ENCODE results near the gene COBLL1. TPM values are rescaled to one million over a fixed set of nuclear protein-coding genes. Genes with fewer than 3 reads are reported as not detected.

The COBLL1 gene
- total RNA-seq, 1 donor from 2014 or later = 222 TPM

DNA sequence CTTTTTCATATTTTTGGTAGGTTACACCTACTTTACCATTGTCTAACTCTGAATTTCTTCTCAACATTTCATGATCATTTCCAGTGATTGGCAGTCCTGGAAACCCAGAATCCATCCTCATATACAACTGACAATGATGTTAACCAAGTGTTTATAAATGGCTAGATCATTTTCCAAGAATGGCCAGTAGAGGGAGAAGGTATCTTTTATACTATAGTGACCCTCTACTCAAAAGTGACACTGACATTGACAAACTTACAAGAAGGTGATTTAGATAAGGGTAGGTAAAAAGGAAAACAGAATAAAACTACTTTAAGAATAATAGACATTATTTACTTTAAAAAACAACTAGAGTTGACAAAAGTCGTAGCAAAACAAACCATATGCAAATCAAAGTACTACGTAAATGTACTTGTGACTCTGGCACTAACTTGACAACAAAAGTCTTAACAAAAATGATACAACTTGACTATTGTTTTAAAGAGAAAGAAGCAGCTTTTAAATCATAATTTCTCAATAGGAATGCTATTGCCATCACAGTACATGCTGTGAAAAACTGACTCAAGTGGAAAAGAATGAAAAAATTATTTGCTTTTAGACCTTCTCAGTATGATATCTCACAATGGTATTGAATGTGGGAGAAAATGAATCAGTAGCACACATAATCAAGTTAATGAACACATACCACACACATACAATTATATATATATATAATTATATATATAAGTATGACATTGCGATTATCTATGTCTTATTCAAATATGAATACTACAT, 143.7 kb downstream of the COBLL1 start:
- POLR2A ChIA-PET = no interaction called here
- Mint-ChIP-seq H3K4me1 (no peaks in the 10 kb centered on the region), H3K4me3 (no peak overlapping the region), H3K27me3 (no peaks in the 10 kb centered on the region), H3K36me3 (ENCODE audit: low read depth) (peaks cover 69% of the 10 kb centered on the region), H3K27ac (no peak overlapping the region), H3K9me3 (no peaks in the 10 kb centered on the region)
- CTCF ChIA-PET = no interaction called here
- DNase-seq (no peak), ATAC-seq (ENCODE audit: low read depth) (peak; percentile 50)
- TF ChIP-seq CTCF (IDR thresholded peaks at IDR 0.05) = no peak
- intact Hi-C loops (cut with micrococcal nuclease) = loop anchor here (1.0 to 10.0 kb wide), 3 partner anchors 15 to 507 kb away; partner anchors contain the start of gene SCN3A

DNA sequence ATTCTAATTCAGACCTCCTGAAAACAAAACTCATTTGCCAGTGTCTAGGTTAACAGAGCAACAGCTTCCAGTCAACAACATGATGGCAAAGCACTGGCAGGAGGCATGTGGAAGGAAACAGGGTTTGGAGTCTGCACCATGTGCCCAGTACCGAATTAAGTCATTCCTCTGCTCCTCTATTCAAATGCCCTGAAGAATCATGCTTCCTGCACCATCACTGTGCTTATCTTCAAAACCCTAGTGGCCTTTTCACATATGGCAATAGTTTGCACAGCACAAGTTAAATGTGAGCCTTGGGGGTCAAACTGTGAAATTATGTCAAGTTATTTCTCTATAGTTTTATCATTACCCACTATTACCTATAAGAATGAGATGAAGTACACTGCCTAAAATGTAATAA, 145.0 kb downstream of the COBLL1 start:
- H3K9me3 Mint-ChIP-seq = no peaks in the 10 kb centered on the region
- H3K27me3 Mint-ChIP-seq = no peaks in the 10 kb centered on the region
- ATAC-seq (ENCODE audit: low read depth) = no peak
- no peaks in the 10 kb centered on the region for H3K4me1 Mint-ChIP-seq
- H3K36me3 Mint-ChIP-seq (ENCODE audit: low read depth) = peaks cover 75% of the 10 kb centered on the region
- no peak for DNase-seq
- no peak overlapping the region for H3K4me3 Mint-ChIP-seq
- intact Hi-C loops (cut with micrococcal nuclease) = loop anchor here (1.0 to 10.0 kb wide), 3 partner anchors 16 to 508 kb away; partner anchors contain the start of gene SCN3A
- no peak overlapping the region for H3K27ac Mint-ChIP-seq
- ChIA-PET CTCF (no interaction called here), POLR2A (no interaction called here)
- TF ChIP-seq CTCF (IDR thresholded peaks at IDR 0.05) = no peak

- H3K4me3 Mint-ChIP-seq = no peak overlapping the region
- H3K4me1 Mint-ChIP-seq = no peaks in the 10 kb centered on the region
- TF ChIP-seq CTCF (IDR thresholded peaks at IDR 0.05) = no peak
- H3K36me3 Mint-ChIP-seq (ENCODE audit: low read depth) = peaks cover 82% of the 10 kb centered on the region
- CTCF ChIA-PET = no interaction called here
- no peak overlapping the region for H3K27ac Mint-ChIP-seq
- intact Hi-C loops (cut with micrococcal nuclease) = loop anchor here (10.0 kb wide), 1 partner anchor 511 kb away; the partner anchor contains the start of gene SCN3A
- POLR2A ChIA-PET = no interaction called here
- no peaks in the 10 kb centered on the region for H3K27me3 Mint-ChIP-seq
- H3K9me3 Mint-ChIP-seq = no peaks in the 10 kb centered on the region
- no peak for ATAC-seq (ENCODE audit: low read depth)
- no peak for DNase-seq
These were observed 147.3 kb downstream of the COBLL1 start for GRCh38 chr2:164694275-164694695.

- peaks cover 82% of the 10 kb centered on the region for H3K36me3 Mint-ChIP-seq (ENCODE audit: low read depth)
These were observed 147.8 kb downstream of the COBLL1 start for GRCh38 chr2:164693834-164694233.

More at GRCh38 chr2:164693834-164694233, 147.8 kb downstream of the COBLL1 start:
- ChIA-PET POLR2A (no interaction called here), CTCF (no interaction called here)
- H3K4me3 Mint-ChIP-seq = no peak overlapping the region
- no peaks in the 10 kb centered on the region for H3K27me3 Mint-ChIP-seq
- ATAC-seq (ENCODE audit: low read depth) (no peak), DNase-seq (no peak)
- H3K4me1 Mint-ChIP-seq = no peaks in the 10 kb centered on the region
- no peak for TF ChIP-seq CTCF (IDR thresholded peaks at IDR 0.05)
- intact Hi-C loops (cut with micrococcal nuclease) = loop anchor here (10.0 kb wide), 1 partner anchor 511 kb away; the partner anchor contains the start of gene SCN3A
- no peak overlapping the region for H3K27ac Mint-ChIP-seq
- no peaks in the 10 kb centered on the region for H3K9me3 Mint-ChIP-seq
